ENCODE measurements around the gene NXN. TPM values are rescaled to one million over a fixed set of nuclear protein-coding genes. Genes with fewer than 3 reads are reported as not detected.
"Not testable (repeated sequence)": the region's sequence is repeated elsewhere in the genome, so short reads cannot be mapped to it uniquely, and the experiment has no call there.

Gene NXN
- total and polyA plus RNA-seq, 2 donors: 54.2 to 81.2 TPM

DNA sequence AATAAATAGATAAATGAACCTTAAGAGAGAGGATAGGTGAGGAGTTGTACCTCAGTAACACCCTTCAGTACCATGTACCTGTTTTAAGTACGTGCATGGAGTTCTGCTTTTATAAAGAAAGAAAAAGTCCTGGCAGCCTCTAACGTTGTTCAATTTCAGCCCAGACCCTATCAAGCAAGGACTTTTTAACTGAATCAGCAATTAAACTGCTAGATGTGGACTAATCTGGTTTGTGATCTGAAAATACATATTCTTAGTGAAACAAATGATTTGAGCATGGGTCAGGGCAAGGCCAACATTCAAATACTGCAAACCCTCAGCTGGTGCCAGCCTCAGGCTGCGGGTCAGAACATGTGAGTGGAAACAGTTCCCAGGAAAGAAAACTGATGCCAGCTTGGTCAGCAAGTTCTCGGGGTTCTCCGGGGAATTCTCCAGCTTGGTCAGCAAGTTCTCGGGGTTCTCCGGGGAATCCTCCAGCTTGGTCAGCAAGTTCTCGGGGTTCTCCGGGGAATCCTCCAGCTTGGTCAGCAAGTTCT, 112.9 kb downstream of the NXN start:
- H3K36me3 ChIP-seq (ENCODE audit: insufficient read depth): no peaks in the 10 kb centered on the region
- no peak for DNase-seq (ENCODE audit: extremely low spot score)
- no peak overlapping the region for H3K27ac ChIP-seq (ENCODE audit: low read depth)
- H3K4me3 ChIP-seq (ENCODE audit: low read depth, low read length): no peak overlapping the region
- WGBS: 79% methylated on average over 9 of the region's 9 CpGs
- peaks cover 3% of the 10 kb centered on the region for H3K4me1 ChIP-seq (ENCODE audit: insufficient read depth)

DNA sequence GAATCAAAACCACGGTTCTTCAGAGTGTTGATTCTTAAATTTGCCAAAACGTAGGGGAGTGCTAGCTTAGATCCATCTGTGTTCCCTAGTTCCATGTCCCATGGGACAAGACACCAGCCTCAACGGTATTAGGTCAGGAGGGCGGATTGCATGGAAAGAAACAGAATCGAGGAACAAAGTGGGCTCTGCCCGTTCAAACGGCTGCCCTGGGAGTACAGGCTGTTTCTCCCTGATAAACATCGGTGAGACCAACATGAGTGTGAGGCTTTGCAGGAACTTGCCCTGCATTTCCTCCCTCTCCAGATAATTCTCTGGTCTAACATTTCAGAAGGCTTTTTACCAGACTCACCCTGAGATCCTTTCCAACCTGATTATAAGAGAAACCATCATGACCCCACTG, 115.3 kb downstream of the NXN start:
- H3K4me1 ChIP-seq (ENCODE audit: insufficient read depth): peaks cover 3% of the 10 kb centered on the region
- H3K27ac ChIP-seq (ENCODE audit: low read depth): no peak overlapping the region
- DNase-seq (ENCODE audit: extremely low spot score): no peak
- no peaks in the 10 kb centered on the region for H3K36me3 ChIP-seq (ENCODE audit: insufficient read depth)
- 34% methylated on average over 8 of the region's 8 CpGs for WGBS
- no peak overlapping the region for H3K4me3 ChIP-seq (ENCODE audit: low read depth, low read length)

DNA sequence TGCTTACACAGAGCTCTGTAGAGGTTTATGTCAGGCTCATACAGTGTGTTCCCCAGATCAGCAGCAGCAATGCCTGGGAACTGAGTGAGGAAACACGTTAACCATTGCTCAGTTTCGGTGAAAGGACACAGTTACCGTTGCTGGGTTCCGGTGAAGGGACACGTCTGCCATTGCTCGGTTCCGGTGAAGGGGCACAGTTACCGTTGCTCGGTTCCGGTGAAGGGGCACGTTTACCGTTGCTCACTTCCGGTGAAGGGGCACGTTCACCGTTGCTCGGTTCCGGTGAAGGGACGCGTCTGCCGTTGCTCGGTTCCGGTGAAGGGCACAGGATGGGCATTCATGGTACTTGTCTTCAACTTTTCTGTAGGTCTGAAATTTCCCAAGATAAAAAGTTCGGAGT, 115.7 kb downstream of the NXN start:
- 92% methylated on average over 23 of the region's 23 CpGs for WGBS
- H3K4me1 ChIP-seq (ENCODE audit: insufficient read depth): peaks cover 3% of the 10 kb centered on the region
- H3K27ac ChIP-seq (ENCODE audit: low read depth): peak overlapping the region; percentile 47
- H3K4me3 ChIP-seq (ENCODE audit: low read depth, low read length): no peak overlapping the region
- no peak for DNase-seq (ENCODE audit: extremely low spot score)
- H3K36me3 ChIP-seq (ENCODE audit: insufficient read depth): no peaks in the 10 kb centered on the region

DNA sequence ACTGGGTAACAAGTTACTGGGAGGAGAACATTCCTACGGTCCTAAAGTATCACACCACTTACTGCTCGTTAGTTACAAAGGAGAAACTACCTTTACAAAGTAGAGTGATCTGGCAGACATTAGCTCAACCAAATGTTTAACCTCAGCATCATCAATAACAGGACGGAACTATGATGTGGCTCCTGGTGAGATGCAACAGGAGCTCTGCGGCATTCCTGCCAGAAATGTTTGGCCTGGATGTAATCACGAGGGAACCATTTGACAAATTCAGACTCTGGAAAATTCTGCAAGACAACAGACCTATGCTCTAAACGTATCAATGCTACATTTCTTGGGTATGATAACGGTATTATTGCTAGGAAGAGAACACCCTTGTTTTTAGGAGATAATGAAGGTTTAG, 117.0 kb downstream of the NXN start:
- peaks cover 2% of the 10 kb centered on the region for H3K4me1 ChIP-seq (ENCODE audit: insufficient read depth)
- H3K4me3 ChIP-seq (ENCODE audit: low read depth, low read length): no peak overlapping the region
- no peak overlapping the region for H3K27ac ChIP-seq (ENCODE audit: low read depth)
- H3K36me3 ChIP-seq (ENCODE audit: insufficient read depth): no peaks in the 10 kb centered on the region
- DNase-seq (ENCODE audit: extremely low spot score): no peak
- 79% methylated on average over 7 of the region's 7 CpGs for WGBS

DNA sequence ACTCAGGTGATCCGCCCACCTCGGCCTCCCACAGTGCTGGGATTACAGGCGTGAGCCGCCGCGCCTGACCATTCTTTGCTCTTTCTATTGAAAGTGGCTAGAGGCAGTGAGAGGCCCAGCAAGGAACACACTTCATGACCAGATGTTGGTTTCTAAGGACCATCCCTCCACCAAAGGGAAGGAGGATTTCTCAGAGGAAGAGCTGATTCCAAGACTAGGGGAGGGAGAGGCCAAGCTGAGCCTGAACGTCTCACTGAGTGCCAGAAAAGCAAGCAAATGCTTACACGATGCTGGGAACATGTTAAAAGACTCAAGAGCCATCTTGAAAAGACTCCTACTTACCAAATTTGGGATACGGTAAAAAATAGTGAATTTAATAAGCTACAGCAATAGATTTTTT, 118.2 kb downstream of the NXN start:
- no peak for DNase-seq (ENCODE audit: extremely low spot score)
- H3K27ac ChIP-seq (ENCODE audit: low read depth): no peak overlapping the region

DNA sequence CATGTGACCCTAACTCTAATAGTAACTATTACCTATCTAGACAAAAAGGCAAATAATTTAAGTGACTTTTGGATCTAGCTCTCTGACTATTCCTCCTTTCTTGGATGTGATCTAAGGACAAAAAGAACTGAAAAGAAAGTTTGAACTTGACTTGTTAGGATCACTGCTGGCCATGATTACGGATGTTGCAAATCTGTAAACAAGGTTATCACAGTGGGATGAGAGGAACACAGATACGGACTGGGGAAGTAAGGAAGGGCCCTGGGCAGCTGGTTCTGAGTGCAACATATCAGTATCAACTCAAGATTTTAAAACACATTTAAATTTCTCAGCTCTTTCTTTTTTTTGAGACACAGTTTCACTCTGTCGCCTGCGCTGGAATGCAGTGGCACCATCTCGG, 118.8 kb downstream of the NXN start:
- H3K36me3 ChIP-seq (ENCODE audit: insufficient read depth): no peaks in the 10 kb centered on the region
- H3K27ac ChIP-seq (ENCODE audit: low read depth): peak overlapping the region; percentile 18
- H3K4me1 ChIP-seq (ENCODE audit: insufficient read depth): no peaks in the 10 kb centered on the region
- no peak overlapping the region for H3K4me3 ChIP-seq (ENCODE audit: low read depth, low read length)
- DNase-seq (ENCODE audit: extremely low spot score): no peak
- 61% methylated on average over 5 of the region's 5 CpGs for WGBS

More for the DNA sequence above, 118.2 kb downstream of the NXN start:
- peaks cover under 1% of the 10 kb centered on the region for H3K4me1 ChIP-seq (ENCODE audit: insufficient read depth)
- H3K4me3 ChIP-seq (ENCODE audit: low read depth, low read length): no peak overlapping the region
- no peaks in the 10 kb centered on the region for H3K36me3 ChIP-seq (ENCODE audit: insufficient read depth)
- 60% methylated on average over 9 of the region's 9 CpGs for WGBS

DNA sequence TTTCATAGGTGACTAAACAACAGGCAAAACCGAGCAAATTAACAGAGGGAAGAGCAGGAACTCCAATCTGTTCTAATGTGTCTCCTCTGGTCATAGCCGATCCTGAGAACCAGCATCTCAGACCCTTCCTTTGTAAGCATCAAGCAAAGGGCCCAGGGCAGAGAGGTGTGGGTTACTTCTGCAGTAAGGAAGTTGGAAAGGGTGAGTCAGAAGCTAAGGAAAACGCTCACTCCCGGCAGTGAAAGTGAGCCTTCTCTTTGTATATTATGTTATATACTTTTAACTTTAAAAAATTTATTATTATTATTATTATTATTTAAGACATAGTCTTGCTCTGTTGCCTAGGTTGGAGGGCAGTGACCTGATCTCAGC, 119.8 kb downstream of the NXN start:
- no peaks in the 10 kb centered on the region for H3K4me1 ChIP-seq (ENCODE audit: insufficient read depth)
- H3K27ac ChIP-seq (ENCODE audit: low read depth): peak overlapping the region; percentile 95
- no peaks in the 10 kb centered on the region for H3K36me3 ChIP-seq (ENCODE audit: insufficient read depth)
- H3K4me3 ChIP-seq (ENCODE audit: low read depth, low read length): no peak overlapping the region
- WGBS: 28% methylated on average over 4 of the region's 4 CpGs
- no peak for DNase-seq (ENCODE audit: extremely low spot score)

DNA sequence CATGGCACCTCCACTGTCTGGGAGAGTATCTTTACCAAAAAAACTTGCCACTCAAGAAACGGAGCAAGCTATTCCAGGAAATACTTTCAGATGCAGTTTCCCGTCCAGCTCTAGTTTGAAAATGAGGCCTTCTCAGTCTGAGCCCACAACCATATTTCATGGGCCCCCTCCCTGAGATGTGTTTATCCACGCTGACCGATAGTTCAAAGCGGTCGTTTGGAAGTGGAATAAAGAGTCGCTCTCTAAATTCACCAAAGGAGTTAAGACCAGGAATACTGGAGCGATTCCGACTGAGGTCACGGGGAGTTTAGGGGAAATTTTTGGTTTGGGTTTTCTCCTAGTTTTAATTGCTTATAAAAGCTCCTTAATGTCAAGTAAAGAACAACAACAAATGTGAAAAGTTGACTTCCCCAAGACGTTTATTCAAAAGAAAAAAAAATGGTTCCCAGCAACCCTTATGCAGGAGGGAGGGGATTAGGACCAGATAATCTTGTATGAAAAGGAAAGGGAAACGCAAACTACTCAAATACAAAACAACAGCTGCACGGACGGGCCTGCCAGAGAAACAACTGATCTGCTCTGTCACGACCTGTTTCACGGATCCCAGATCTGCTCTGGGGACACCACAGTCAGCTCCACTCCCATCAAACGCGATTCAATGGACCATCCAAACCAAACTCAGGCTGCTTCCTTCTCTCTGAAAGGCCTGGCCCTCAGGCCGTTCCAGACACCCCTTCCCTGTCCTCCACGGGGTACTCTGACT, 120.3 kb downstream of the NXN start:
- no peaks in the 10 kb centered on the region for H3K36me3 ChIP-seq (ENCODE audit: insufficient read depth)
- peak; percentile 87 for DNase-seq (ENCODE audit: extremely low spot score)
- H3K27ac ChIP-seq (ENCODE audit: low read depth): peak overlapping the region; percentile 95
- no peaks in the 10 kb centered on the region for H3K4me1 ChIP-seq (ENCODE audit: insufficient read depth)
- WGBS: 15% methylated on average over 20 of the region's 20 CpGs
- no peak overlapping the region for H3K4me3 ChIP-seq (ENCODE audit: low read depth, low read length)

DNA sequence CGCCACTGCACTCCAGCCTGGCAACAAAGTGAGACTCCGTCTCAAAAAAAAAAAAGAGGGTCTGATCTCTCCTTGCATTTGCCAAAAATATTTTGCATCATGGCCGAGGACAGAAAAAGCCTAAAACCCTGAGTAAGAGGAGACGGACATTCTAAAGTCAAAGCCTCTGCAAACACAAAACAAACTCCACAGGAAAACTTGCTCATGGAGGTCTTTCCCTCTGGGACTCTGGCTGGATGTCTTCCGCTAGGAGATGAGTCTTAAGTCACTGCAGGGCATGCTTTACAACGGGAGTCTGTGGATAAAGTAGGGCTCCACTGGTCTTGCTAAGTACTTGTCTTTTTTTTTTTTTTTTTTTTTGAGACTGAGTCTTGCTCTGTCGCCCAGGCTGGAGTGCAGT, 123.4 kb downstream of the NXN start:
- WGBS: 70% methylated on average over 7 of the region's 7 CpGs
- Histone ChIP-seq H3K36me3 (ENCODE audit: insufficient read depth) (no peaks in the 10 kb centered on the region), H3K4me3 (ENCODE audit: low read depth, low read length) (no peak overlapping the region), H3K4me1 (ENCODE audit: insufficient read depth) (no peaks in the 10 kb centered on the region), H3K27ac (ENCODE audit: low read depth) (no peak overlapping the region)
- DNase-seq (ENCODE audit: extremely low spot score): no peak

DNA sequence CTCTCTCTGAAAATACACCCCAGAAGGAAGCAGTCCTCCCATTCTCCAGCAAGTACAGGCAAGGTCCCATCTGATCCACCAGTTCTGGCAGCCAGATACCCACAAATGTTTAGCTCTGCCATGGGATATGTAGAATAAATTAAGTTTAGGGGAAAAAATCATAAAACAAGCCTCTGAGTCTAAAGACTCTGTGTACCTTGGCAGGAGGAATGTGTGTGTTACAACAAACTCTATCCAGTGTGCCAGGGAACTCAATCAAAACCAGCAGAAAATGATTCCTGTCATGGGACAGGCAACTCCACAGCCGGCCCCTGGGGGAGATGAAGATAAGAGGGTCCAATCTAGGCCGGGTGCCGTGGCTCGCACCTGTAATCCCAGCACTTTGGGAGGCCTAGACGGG, 124.0 kb downstream of the NXN start:
- 76% methylated on average over 5 of the region's 5 CpGs for WGBS
- H3K36me3 ChIP-seq (ENCODE audit: insufficient read depth): no peaks in the 10 kb centered on the region
- no peaks in the 10 kb centered on the region for H3K4me1 ChIP-seq (ENCODE audit: insufficient read depth)
- no peak overlapping the region for H3K4me3 ChIP-seq (ENCODE audit: low read depth, low read length)
- no peak for DNase-seq (ENCODE audit: extremely low spot score)
- H3K27ac ChIP-seq (ENCODE audit: low read depth): no peak overlapping the region

DNA sequence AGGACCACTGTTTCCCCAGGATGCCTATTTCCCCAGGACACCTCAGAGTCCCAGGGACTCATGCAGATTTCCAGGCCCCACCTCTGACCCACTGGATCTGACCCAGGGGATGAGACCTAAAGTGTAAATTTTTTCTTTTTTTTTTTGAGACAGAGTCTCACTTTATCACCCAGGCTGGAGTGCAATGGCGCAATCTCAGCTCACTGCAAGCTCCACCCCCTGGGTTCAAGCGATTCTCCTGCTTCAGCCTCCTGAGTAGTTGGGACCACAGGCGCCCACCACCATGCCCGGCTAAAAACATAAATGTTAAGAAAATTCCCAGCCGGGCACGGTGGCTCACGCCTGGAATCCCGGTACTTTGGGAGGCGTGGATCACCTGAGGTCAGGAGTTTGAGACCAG, 126.7 kb downstream of the NXN start:
- H3K4me3 ChIP-seq (ENCODE audit: low read depth, low read length); H3K4me1 ChIP-seq (ENCODE audit: insufficient read depth); DNase-seq (ENCODE audit: extremely low spot score); H3K27ac ChIP-seq (ENCODE audit: low read depth); H3K36me3 ChIP-seq (ENCODE audit: insufficient read depth): not testable (repeated sequence)
- WGBS: 96% methylated on average over 9 of the region's 9 CpGs

DNA sequence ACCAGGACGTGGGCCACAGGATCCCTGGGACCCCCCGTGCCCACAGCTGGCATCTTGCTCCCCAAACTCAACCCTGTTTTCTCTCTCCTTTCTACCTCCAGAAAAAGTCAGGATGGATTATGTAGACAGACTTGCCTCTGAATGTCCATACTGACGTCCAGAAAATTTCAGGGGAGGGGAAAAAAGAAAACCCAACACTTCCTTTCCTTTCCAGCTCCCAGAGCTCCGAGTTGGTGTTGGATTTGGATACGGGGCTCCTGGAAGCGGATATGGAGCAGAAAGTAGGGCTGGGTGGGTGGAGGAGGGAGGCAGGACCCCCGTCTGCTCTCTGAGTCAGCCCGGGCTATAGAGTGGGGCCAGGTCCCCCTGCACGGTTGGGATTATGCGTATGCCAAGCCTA, 127.2 kb downstream of the NXN start:
- H3K36me3 ChIP-seq (ENCODE audit: insufficient read depth): no peaks in the 10 kb centered on the region
- H3K4me3 ChIP-seq (ENCODE audit: low read depth, low read length): no peak overlapping the region
- no peak for DNase-seq (ENCODE audit: extremely low spot score)
- no peak overlapping the region for H3K27ac ChIP-seq (ENCODE audit: low read depth)
- WGBS: 63% methylated on average over 10 of the region's 10 CpGs
- no peaks in the 10 kb centered on the region for H3K4me1 ChIP-seq (ENCODE audit: insufficient read depth)

DNA sequence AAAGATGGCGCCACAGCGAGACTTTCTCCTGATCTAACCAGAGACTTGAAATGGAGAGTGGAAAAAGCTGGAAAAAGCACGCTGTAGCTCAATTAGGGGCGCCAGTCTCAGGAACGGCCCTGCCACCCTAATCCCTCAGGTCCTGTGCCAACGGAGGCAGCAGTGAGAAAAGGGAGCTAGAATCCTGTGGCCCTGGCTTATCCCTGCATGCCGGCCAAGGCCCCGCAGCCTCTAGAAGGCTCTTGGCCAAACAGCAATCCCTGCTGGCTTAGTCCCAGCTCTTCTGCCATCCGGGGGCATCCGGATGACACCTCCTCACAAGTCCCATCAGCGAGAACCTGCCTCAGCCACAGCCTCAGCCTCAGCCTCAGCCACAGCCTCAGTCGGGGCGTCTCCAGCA, 127.7 kb downstream of the NXN start:
- WGBS: 57% methylated on average over 13 of the region's 13 CpGs
- H3K4me3 ChIP-seq (ENCODE audit: low read depth, low read length): no peak overlapping the region
- no peak for DNase-seq (ENCODE audit: extremely low spot score)
- H3K36me3 ChIP-seq (ENCODE audit: insufficient read depth): no peaks in the 10 kb centered on the region
- H3K4me1 ChIP-seq (ENCODE audit: insufficient read depth): no peaks in the 10 kb centered on the region
- H3K27ac ChIP-seq (ENCODE audit: low read depth): no peak overlapping the region

DNA sequence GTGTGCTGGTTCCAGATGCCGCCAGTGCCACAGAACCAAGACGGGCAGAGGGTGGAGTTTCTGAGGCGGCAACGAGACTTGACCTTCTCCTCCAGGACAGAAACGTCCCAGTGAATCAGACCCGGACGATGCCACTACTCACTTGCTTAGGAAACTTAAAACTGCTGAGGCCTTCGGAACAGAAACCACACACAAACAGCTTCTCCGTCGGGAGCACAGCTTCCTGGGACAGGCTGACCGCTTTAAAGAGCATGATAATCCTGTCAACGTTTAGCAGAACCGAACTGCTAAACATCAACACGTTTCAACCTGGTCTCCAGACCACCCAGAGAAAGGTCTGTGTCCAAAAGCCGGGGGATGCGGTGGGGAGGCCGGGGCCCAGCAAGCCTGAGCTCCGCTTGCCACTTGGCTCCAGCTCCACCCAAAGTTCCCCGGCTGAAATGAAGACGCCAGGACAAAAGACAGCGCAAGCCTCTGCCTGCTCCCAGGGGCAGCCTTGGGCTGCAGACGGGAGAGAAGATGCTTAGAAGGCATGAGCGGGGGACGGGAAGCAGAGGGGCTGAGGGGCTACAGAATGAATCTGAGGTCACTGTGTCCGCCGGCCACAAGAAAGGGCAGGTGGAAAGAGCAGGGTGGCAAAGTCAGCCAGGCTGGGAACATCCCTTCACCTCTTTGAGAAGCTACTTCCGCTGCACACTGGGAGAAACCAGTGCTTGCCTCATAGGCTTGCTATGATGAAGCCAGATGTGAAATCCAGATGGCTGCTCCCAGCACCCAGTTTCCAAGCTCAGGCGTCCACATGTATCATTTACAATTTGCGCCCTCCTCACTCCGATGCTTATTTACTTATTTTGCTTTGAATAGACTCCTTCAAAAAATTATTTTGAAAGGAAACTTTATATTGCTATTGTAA, 128.5 kb downstream of the NXN start:
- DNase-seq (ENCODE audit: extremely low spot score): no peak

More for the DNA sequence above, 128.5 kb downstream of the NXN start:
- 31% methylated on average over 30 of the region's 30 CpGs for WGBS
- peak overlapping the region; percentile 76 for H3K27ac ChIP-seq (ENCODE audit: low read depth)
- H3K36me3 ChIP-seq (ENCODE audit: insufficient read depth): no peaks in the 10 kb centered on the region
- H3K4me3 ChIP-seq (ENCODE audit: low read depth, low read length): no peak overlapping the region
- no peaks in the 10 kb centered on the region for H3K4me1 ChIP-seq (ENCODE audit: insufficient read depth)

Measured in urinary bladder (tissue), 4 donors.